Activated CD8-positive, alpha-beta memory T cell treated with anti-CD3 and anti-CD28 coated beads for 48 hours (primary cell): ENCODE results near the gene ATXN1.
"Not testable (repeated sequence)": the region's sequence is repeated elsewhere in the genome, so short reads cannot be mapped to it uniquely, and the experiment has no call there.

Source experiments
- DNase-seq, 3 experiments: peaks; one replicate each; pipeline ENCODE4 v3.0.0-alpha.2; 2020; ENCODE audit warnings: low read depth in 2 of 3, low spot score in 2 of 3

Gene ATXN1

GRCh38 chr6:16725145-16725864 is 36.0 kb downstream of the ATXN1 start:
- DNase-seq = no peak

DNA sequence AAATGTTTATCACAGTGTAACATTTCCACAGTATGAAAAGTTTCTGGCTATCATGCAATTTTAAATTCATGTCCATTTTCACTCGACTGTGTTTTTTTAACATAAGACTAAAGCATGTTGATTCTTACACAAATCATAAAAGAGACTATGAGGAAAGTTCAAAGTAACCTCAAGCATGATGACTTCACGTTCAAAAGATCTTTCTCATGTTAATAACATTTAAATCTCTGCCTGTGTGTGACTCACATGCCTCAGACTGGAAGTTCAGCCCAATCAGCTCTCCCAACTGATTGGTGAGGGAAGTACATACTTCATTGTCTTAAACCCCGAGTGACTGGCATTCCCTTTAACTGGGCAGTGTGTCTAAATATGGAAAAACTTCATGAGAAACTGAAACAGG is 37.4 kb downstream of the ATXN1 start:
- no peak for DNase-seq

GRCh38 chr6:16723402-16723801 is 37.9 kb downstream of the ATXN1 start:
- no peak for DNase-seq

- DNase-seq = no peak
These were observed 38.6 kb downstream of the ATXN1 start for GRCh38 chr6:16722630-16723029.

DNA sequence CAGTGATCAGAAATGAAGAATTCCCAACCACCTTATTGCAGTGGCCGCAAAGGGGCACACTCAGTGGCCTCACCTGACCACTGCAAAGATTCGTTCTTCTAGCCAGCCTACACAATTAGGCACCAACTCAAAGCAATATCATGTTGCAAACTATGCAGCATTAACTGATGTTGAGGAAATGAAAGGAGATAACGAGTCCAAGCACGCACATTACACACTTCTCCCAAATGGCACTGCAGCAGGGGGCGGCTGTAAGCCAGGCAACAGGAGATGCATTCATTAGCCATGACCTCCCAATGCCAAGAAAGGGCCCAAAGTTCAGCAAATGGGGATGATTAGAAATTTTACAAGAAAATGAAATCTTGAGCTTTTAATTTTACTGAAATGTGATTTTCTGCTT is 39.3 kb downstream of the ATXN1 start:
- no peak for DNase-seq

GRCh38 chr6:16720861-16721260 is 40.4 kb downstream of the ATXN1 start:
- DNase-seq = no peak

GRCh38 chr6:16719488-16719887 is 41.8 kb downstream of the ATXN1 start:
- no peak for DNase-seq

DNA sequence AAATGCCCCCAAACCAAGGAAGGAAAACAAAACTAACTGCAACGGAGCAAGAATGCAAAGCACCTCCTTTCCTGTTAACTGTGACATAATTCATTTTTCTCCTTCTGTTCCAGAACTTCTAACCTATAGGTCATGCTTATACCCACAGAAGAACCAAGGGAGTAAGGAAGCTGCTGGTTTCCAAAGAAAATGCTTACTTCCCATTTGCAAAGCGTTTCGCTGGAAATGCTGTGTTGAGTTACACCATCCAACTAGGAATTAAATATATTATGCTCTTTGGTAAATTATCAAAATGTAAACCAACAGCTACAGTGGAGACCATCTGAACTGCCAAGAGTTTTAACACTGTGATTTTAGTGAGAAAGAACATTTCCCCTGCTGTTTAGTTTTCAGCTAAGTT is 42.9 kb downstream of the ATXN1 start:
- no peak for DNase-seq

DNA sequence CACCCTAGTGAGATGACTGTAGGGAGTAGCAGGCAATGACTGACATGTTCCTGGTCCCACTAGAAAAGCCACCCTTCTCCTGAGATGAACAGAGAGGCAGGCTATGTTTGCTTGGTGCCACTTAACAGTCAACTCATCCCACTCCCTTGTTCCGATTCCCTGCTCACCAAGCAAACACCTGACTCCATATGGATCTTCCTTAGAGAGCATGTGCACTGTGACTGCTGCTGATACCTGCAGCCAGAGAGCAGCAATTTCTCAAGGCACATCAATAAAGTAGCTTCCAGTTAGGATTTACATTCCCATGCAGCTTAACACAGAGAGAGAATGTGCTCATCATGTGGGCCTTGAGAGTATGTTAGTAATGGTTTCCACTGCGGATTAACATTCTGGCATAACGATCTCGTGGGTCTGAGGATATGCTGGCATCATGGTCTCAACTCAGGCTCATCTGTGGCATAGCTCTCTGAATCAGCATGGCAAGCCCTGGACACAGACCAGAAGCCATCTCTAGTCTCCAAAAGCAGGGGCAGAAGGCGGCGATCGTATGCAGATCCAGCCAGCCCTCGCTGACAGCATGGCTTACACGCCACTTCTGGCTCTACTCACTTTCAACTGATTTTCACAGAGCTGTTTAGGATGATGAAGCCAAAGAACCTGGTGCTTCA is 43.9 kb downstream of the ATXN1 start:
- DNase-seq = no peak

DNA sequence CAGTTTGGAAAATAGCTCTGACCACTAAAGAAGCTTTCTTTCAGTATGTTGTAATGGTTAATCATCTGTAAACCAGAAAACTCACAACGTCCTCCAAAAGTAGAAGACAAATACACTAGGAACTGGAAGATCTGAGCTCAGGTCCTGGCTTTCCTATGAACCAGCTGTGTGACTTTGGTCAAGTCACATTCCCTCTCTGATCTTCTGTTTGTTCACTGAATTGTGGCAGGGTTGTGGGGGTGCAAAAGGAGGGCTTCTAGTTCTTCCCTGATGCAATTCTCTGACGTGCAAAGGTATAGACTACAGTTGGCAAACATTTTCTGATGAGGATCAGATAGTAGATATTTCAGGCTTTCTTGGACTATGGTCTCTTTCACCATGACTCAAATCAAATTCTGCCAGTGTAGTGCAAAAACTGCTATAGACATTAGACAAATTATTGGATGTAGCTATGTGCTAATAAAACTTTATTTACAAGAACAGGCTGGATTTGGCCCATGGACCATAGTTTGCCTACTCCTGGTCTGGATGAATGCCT is 44.9 kb downstream of the ATXN1 start:
- no peak for DNase-seq

DNA sequence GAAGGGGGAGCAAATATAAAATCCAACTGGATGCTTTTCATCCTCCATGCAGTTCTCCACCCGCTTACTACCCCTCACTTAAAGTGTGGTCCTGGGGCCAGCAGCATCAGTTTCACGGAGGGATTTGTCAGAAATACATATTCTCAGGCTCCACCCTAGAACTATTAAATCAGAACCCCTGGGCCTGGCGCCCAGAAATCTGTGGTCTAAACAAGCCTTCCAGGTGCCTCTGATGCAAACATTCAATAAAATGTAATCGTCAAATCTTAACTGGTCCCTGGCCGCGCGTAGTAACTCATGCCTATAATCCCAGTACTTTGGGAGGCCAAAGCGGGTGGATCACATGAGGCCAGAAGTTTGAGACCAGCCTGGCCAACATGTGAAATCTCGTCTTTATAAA is 47.7 kb downstream of the ATXN1 start:
- no peak for DNase-seq

DNA sequence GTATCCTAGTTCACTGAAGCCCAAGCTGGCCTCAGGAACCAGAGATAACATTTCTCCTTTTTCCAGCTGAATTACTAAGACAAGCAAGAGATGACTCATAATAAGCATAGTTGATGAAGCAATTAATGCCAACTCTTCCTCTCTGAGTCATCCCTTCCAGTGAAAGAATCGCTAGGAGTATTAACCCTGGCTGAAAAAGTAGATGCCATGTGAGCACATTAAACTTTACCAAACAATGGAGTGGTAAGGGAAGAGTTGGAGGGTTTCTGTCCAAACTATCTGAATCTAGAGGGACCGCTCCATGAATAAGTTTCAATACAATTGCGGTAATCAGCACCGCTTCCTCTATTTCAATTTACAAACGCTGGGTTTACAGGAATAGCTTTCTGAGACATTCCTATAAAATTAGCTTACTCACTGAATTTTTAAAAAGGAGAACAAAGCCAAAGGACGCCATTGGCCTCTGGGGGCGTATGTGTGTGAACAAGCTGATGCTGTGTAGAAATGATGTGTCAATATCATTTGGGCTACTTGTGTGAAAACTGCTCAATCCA is 48.3 kb downstream of the ATXN1 start:
- no peak for DNase-seq

- DNase-seq = no peak
These were observed 48.9 kb downstream of the ATXN1 start for GRCh38 chr6:16712255-16712930.

DNA sequence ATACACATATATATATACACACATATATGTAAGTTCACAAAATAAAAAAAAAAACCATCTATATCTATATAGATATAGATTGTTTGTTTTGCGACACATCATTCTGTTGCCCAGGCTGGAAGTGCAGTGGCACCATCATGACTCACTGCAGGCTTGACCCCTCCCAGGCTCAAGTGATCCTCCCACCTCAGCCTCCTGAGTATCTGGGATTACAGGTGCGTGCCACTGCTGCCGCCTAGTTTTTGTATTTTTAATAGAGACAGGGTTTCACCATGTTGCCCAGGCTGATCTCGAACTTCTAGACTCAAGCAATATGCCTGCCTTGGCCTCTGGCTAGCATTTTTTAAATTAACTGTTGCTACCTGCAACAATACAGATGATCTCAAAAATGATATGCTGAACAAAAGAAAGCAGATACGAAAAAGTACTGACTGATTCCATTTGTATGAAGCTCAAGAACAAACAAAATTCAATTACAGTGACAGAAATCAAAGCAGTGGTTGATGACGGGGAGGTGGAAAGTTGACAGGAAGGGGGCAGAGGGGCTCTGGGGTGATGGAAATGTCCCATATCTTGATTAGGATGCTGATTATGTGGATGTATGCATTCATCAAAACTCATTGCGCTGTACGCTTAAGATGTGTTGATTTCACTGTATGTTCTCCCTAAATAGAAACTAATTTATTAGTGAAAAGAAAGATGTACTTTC is 49.6 kb downstream of the ATXN1 start:
- no peak for DNase-seq

DNA sequence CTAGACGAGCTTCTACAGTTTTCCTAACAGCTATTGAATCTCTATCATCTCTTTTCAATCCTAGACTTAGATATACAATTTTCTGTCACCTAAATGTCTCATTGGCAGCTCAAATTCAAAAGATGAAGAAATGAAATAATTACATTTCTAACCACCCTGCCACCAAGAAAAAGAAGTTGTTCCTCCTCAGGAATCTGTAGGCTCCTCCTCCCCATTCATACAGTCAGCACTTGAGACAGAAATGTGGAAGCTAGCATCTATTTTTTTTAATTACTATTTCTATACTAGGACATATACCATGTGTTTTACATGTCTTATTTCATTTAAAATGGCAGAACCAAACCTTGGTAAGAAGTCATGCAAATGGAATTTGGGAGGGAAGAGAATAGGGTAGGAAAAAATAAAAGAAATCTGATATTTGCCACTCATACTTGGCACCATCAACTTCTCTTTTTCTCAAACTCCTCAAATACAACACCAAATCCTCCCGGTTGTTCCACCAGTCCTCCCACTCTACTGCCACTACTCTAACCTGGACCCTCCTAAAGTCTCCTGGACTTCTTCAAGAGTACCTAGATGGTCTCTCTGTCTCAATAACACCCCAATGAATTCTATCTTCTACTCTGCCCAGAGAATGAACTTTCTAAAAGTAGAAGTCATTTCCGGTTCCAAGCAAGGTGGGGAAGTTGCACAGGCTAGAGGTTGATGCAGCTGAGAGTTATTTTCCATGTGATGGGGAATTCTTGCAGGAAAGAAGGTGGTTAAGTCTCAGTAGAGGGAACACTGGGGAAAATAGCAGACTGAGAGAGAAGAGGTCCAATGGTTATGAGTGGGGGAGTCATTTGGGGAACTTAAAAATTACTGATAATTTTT is 54.1 kb downstream of the ATXN1 start:
- DNase-seq = no peak

DNA sequence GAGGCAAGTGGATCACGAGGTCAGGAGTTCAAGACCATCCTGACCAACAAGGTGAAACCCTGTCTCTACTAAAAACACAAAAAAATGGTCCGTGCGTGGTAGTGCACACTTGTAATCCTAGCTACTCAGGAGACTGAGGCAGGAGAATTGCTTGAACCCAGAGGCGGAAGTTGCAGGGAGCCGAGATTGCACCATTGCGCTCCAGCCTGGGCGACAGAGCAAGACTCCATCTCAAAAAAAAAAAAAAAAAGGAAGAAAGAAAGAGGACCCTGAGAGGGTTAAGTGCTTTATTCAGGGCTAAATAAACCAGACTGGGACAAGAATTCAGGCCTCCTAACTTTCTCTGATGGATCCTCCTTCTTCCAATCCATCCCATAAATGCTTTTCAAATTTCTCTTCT is 54.8 kb downstream of the ATXN1 start:
- DNase-seq = not testable (repeated sequence)

- no peak for DNase-seq
These were observed 55.2 kb downstream of the ATXN1 start for GRCh38 chr6:16706029-16706428.

DNA sequence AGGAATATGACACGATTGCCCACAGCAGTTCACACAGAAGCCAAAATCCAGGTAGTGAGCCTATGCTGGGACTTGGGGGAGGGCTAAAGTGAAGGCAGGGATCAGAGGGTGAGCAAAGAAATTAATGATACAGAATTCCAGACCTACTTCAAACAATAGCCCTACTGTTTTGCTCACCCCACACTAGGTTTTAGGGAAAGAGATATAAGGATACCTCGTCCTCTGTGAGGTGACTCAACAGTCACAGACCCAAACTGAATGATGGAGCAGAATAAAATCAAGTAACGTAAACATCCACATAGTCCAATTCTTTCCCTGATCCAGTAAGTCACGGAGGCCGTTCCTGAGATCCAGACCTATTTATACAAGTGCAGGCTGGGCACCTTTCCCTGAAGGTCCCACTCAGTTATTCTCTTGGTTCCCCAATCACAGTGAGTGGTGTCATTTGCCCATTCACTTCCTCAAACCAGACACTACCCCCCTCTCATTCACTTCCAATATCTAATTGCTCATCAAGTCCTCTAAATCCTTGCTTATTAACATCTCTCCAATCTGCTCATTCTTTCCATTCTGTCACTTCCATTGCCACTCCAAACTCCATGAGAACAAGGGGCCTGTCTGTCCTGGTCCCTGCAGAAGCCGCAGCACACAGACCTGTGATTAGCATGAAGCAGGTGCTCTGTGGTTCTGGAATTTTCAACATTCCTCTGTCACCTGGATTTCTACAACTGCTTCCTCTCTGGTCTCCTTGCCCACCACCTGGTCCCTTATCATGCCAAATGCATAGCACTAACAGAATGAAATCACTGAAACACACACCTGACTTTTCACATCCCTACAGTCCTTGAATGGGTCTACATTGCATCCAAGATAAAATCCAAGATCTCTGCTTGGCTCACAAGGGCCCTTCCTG is 55.9 kb downstream of the ATXN1 start:
- DNase-seq = no peak

- no peak for DNase-seq
These were observed 56.7 kb downstream of the ATXN1 start for GRCh38 chr6:16704401-16705045.
